Coronary artery (tissue), 2 donors: Measurements from ENCODE around the gene ATP23.

Experiments
- DNase-seq: peaks from one replicate; pipeline ENCODE4 v3.0.0-alpha.2; 2017; ENCODE audit warnings: low spot score
- H3K27ac ChIP-seq, 2 donors: fragments of 200-600 bp; sonication (generic); one replicate each; pipeline ENCODE4 v1.5.1; 2016 to 2019
- H3K4me3 ChIP-seq: fragments of 200-600 bp; sonication (generic); 2 replicates; pipeline ENCODE4 v1.5.1; 2016; ENCODE audit warnings: mild to moderate bottlenecking, moderate library complexity
- CTCF ChIP-seq: fragments of 200-600 bp; sonication (generic); IDR thresholded peaks from one replicate; pipeline ENCODE4 v1.5.1; 2019; ENCODE audit warnings: antibody characterized with exemption

The ATP23 gene

GRCh38 chr12:57909056-57909455, 32.3 kb upstream of the ATP23 start:
- no peak for TF ChIP-seq CTCF

DNA sequence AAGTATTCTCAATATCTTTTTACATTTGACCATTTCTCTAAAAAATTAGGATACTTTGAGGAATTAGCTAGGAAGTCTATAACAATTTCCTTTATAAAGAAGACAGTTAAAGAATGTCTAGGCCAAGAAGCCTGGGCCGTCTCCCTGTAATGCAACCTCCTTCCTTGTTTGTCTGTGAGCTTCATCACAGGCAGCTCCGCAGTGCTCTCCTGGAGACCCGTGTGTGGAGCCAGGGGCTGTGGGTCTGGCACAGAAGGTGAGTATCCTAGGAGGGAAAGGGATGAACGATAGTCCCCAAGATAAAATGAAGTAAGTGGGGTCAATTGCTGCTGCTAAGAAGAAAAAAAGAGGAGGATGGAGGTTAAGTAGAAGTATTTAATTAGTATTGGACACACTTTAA, 31.8 kb upstream of the ATP23 start:
- DNase-seq: no peak
- no peak for TF ChIP-seq CTCF
- Histone ChIP-seq H3K4me3 (no peak overlapping the region), H3K27ac (no peak overlapping the region)

More at GRCh38 chr12:57909056-57909455, 32.3 kb upstream of the ATP23 start:
- Histone ChIP-seq H3K27ac (no peak overlapping the region), H3K4me3 (no peak overlapping the region)
- DNase-seq: no peak

GRCh38 chr12:57918147-57918546, 23.2 kb upstream of the ATP23 start:
- no peak for DNase-seq
- no peak overlapping the region for H3K27ac ChIP-seq
- TF ChIP-seq CTCF: no peak
- H3K4me3 ChIP-seq: no peak overlapping the region

DNA sequence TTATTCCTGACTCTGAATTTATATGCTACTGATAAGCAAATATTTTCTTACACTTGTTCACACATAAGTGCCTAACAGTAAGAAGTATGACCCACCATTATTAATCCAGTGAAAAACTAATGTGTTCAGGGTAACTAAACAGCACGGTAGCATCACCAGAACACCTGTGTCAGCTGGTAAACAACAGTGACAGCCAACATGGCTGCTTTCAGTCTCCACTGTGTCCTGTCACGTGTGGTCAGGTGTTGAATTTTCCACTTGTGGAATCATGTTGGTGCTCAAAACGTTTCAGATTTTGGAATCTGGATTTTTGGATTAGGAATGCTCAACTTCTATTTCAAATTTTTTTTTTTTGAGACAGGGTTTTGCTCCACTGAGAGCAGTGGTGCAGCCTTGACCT, 14.3 kb upstream of the ATP23 start:
- no peak for TF ChIP-seq CTCF
- no peak for DNase-seq
- Histone ChIP-seq H3K27ac (no peak overlapping the region), H3K4me3 (no peak overlapping the region)

DNA sequence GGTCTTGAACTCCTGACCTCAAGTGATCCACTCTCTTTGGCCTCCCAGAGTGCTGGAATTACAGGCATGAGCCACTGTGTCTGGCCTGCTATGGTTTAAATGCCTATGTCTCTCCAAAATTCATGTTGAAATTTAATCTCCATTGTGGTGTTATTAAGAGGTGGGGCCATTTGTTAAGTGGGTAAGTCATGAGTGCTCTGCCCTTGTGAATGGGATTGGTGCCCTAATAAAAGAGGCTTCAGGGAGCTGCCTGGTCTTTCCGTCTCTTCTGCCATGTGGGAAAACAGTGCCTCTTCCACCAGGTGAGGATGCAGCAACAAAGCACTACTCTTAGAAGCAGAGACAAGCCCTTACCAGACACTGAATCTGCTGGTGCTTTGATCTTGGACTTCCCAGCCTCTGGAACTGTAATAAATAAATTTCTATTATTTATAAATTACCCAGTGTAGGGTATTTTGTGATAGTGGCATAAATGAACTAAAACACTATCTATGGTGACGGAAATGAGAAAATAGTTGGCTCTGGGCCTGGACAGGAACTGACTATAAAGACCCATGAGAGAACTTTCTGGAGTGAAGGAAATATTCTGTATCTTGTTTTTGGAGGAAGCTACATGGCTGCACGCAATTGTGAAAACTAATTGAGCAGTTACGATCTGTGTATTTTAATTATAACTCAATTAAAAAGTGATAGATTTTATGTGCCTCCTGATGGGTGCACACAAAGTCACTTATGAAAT, 12.1 kb upstream of the ATP23 start:
- no peak for DNase-seq
- TF ChIP-seq CTCF: no peak

GRCh38 chr12:57934819-57935218, 6.5 kb upstream of the ATP23 start:
- no peak overlapping the region for H3K4me3 ChIP-seq
- DNase-seq: no peak
- no peak overlapping the region for H3K27ac ChIP-seq
- no peak for TF ChIP-seq CTCF

More for the DNA sequence above, 12.1 kb upstream of the ATP23 start:
- Histone ChIP-seq H3K4me3 (no peak overlapping the region), H3K27ac (no peak overlapping the region)

- no peak for DNase-seq
- no peak overlapping the region for H3K27ac ChIP-seq
Observed at GRCh38 chr12:57935331-57935730, 6.0 kb upstream of the ATP23 start.

More at GRCh38 chr12:57935331-57935730, 6.0 kb upstream of the ATP23 start:
- peak overlapping the region; percentile 72 for H3K4me3 ChIP-seq
- no peak for TF ChIP-seq CTCF
